Fibroblast of skin of scalp (primary cell): Measurements from ENCODE around the gene FBXO41. TPM values are rescaled to one million over a fixed set of nuclear protein-coding genes. Genes with fewer than 3 reads are reported as not detected.

Source experiments
- DNase-seq: peaks from one replicate; pipeline ENCODE4 v3.0.0-alpha.2; 2013
- polyA plus RNA-seq, 2 experiments: library from polyadenylated mRNA; unstranded; fragments of 120-200 nt; gene quantifications; one replicate each; pipeline ENCODE4 v1.2.1, GENCODE V29; 2013; ENCODE audit not compliant: insufficient read length in 2 of 2

Gene FBXO41
- polyA plus RNA-seq (2013, experiment 1 of 2; ENCODE audit: insufficient read length): 1.8 TPM
- polyA plus RNA-seq (2013, experiment 2 of 2; ENCODE audit: insufficient read length): 1.5 TPM

- DNase-seq: peak; percentile 26
These were observed at the start of gene FBXO41 for GRCh38 chr2:73284296-73285158. Gene FBXO41, minus strand, starts transcription at chr2:73284478. Its CDS starts 14,848 bp downstream, at chr2:73269630.

- no peak for DNase-seq
These were observed 49.8 kb upstream of the FBXO41 start for GRCh38 chr2:73334045-73334444.

GRCh38 chr2:73333564-73333963 is 49.3 kb upstream of the FBXO41 start:
- DNase-seq: no peak

GRCh38 chr2:73324126-73324725 is 39.9 kb upstream of the FBXO41 start:
- DNase-seq: no peak

- no peak for DNase-seq
These were observed 39.3 kb upstream of the FBXO41 start for GRCh38 chr2:73323551-73323950.

- no peak for DNase-seq
These were observed 30.2 kb upstream of the FBXO41 start for GRCh38 chr2:73314441-73314840.

GRCh38 chr2:73307720-73308119 is 23.4 kb upstream of the FBXO41 start:
- no peak for DNase-seq

- no peak for DNase-seq
These were observed 17.4 kb upstream of the FBXO41 start for GRCh38 chr2:73301636-73302035.

- no peak for DNase-seq
These were observed 16.6 kb upstream of the FBXO41 start for GRCh38 chr2:73300926-73301325.

GRCh38 chr2:73297586-73297985 is 13.3 kb upstream of the FBXO41 start:
- no peak for DNase-seq

GRCh38 chr2:73297151-73297559 is 12.9 kb upstream of the FBXO41 start:
- DNase-seq: peak; percentile 14

- DNase-seq: no peak
These were observed 11.6 kb upstream of the FBXO41 start for GRCh38 chr2:73295751-73296400.

- no peak for DNase-seq
These were observed 10.0 kb upstream of the FBXO41 start for GRCh38 chr2:73294239-73294638.

- peak; percentile 56 for DNase-seq
These were observed 9.4 kb upstream of the FBXO41 start, which contains the start of gene EGR4 for GRCh38 chr2:73293534-73294171. Gene EGR4, minus strand, starts transcription at chr2:73293548. Its CDS starts 231 bp downstream, at chr2:73293317.

GRCh38 chr2:73292906-73293533 is 8.7 kb upstream of the FBXO41 start:
- DNase-seq: no peak

- DNase-seq: no peak
These were observed 8.1 kb upstream of the FBXO41 start for GRCh38 chr2:73292316-73292905.

GRCh38 chr2:73291461-73292315 is 7.4 kb upstream of the FBXO41 start:
- DNase-seq: no peak

GRCh38 chr2:73291093-73291460 is 6.8 kb upstream of the FBXO41 start:
- DNase-seq: peak; percentile 51

- DNase-seq: peak; percentile 13
These were observed 6.0 kb upstream of the FBXO41 start for GRCh38 chr2:73290049-73290839.

- no peak for DNase-seq
These were observed 5.0 kb upstream of the FBXO41 start for GRCh38 chr2:73289304-73289703.
